ENCODE results near the gene STK11.
A peak's percentile ranks its signal among the peaks of the same experiment; 100 is the strongest.

Gene STK11

DNA sequence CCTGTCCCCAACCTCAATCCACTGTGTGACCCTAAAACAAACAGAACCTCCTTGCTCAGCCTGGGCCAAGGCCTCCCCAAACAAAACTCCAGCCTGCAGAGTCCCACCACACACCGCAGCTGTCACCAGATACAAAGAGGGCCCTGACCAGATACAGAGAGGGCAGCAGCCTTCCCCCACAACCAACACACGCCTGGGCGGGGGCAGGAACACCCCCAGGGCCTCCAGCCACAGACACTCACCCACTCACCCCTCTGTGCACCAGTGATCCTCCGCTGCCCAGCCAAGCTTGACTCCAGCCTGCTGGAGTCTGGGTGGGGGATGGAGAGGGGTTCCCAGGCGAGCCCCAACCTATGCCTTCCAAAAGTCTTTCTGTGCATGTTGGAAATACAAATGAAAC is 57.6 kb downstream of the STK11 start:
- DNase-seq = no peak

DNA sequence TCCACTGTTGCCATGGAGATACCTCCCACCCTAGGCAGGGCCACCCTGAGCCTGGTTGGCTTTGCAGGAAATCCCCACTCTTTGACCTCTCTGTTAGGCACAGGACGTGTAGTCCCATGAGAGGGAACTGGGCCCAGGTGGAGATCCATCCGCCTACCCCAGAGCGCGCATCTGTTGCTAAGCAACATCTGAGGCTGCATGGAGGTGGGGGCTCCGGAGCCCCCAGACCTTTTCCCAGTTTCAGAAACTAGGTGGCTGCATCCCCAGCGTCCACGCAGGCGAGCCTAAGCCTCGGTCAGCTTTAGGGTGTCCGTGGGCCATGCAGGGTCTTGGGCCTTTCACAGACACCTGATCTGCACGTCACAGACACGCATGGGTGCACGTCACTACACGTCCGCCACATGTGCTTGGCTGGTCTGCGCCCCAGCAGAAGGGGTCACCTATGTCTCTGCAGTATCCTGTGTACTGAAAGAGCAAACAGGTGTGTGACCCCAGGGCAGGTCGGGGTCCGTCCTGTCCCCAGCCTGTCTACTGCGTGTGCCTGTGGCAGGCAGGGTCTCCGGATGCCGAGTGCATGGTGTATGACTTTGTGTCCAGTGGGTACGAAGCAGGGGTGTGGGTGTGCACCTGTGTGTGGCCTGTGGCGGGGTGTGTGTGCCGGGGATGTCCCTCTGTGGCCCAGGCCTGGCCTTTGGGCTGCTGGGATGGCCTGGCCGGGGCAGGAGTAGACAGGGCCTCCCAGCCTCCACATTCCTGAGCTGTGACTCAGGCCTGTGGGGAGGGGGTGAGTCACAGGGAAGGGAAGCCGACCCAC is 59.4 kb downstream of the STK11 start:
- DNase-seq = peak; percentile 98

DNA sequence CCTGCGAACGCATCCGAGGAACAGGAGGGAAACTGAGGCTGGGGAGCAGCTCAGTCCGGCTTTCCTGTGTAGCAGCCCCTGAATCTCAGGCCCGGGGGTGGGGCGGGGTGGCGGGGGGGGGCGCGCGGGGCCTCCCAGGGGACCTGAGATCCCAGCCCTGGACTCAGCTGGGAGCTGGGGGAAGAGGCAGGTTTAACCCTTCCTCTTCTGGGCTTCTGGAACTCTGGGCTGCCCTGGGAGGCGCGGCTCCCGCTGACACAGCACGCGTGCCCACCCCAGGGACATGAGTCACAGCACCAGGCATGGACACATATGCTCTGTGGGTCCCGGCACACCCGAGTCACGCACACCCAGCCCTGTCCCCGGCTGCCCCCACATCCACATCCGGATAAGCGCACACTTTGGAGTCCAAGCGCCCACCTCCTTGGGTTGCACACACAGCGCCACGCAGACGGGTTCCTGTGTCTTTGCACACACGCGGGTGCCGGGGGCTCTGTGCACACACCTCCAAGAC is 60.1 kb downstream of the STK11 start:
- no peak for DNase-seq

DNA sequence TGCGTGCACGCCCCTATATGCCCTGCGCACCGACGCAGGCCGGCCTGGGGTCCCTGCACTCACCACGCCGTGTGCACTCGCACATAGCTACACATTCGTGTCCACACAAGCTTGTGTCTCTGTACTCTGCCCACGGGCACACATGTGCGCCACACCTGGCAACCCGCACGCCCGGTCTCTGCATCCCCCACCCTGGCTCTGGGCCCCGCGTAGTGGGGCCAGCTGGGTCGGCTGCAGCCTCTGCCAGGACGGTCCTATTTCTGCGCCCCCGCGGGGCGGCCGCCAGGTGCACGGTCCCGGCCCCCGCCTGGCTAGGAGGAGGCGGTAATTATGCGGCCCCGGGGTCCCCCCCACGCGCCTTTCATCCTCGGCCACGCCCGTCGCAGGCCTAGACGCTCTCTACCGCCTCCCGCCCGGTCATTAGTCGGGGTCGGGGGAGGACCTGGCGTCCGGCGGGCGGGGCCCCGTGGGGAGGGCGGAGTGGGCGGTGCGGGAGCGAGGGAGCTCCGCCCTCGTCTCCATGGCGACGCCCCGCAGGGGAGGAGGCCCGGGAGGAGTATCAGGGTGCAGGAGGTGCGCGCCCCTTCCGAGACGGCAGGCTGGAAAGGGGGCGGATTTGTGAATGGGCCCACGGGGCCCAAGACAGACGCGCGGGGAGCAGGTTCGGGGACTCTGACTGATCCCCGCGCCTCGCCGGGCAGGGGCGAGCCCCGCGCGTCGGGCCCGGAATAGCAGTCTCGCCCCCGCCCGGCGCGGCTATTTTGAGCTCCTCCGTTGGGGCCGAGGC is 60.7 kb downstream of the STK11 start:
- peak; percentile 93 for DNase-seq

DNA sequence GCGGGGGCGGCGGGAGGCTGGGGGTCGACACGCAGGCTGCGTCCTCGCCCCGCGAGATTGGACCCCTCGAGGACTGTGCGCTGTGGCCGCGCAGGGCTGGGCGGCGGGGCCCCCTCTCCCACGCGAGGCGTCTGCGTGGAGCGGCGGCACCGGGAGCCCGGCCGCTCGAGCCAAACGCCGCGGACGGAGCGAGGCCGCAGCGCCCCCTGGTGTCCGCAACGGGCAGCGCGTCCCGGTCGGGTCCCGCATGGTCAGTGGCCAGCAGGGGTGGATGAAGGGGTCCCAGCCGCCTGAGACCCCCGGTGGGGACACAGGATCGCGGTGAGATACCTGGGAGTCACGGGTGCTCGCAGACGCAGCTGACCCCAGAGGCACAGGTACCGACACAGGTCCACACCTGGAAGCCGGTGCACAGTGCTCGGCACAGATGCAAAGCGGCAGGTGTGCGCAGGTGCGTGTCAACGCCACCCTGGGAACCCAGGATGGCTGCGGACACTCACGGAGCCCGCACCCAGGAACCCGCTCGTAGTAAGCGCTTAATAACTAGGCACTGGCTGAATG is 61.4 kb downstream of the STK11 start:
- peak; percentile 84 for DNase-seq

DNA sequence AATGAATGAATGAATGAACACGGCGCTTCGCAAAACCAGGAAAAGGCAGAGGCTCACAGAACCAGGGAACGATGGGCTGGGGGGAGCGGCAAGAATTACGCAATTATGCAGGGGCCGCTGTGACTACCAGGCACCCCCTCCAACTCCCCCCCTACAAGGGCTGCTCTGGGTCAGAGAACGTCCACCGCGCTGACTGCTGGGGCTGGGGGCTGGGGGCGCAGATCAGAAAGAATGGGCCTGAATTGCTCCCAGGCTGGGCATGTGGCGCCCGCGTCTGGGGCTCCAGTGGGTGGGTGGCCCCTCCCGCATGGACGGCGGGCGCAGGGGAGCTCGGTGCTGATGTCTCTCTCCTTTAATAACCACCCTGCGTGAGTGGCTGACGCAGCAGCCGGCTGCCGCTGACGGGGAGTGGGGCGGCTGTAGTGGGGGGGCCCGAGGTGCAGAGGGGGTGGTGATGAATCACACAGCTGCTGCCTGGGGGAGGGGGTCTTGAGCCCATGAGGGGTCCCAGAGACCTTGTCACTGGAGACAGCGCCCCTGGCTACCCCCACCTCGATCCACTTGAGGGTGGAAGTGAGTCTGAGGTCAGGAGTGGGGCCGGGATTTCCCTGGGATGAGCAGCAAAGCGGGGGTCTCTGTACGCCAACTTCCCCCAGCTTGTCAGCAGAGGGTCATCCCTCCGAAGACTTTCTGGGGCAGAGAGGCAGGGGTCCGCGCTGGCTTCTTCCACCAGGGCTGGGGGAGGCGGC is 62.1 kb downstream of the STK11 start:
- no peak for DNase-seq

GRCh38 chr19:1268226-1269064 is 62.9 kb downstream of the STK11 start:
- DNase-seq = no peak

DNA sequence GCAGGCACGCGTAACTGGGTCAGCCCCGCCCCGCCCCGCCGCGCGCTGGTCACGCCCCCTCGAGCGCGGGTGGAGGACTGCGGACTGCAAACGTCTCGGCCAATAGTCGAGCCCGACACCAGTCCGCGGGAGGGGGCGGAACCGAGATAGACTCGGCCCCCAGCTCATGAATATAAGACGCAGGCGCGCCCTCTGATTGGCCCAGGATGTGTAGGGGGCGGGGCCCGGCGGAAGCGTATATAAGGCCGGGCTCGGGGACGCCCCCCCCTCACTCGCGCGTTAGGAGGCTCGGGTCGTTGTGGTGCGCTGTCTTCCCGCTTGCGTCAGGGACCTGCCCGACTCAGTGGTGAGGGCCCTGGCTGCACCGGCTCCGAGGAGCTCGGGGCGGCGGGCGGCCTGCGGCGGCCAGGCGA is 63.5 kb downstream of the STK11 start, which contains the start of gene CIRBP:
TSS of gene CIRBP (plus strand) at position 268 of the 413 bp plus-strand sequence. CDS start 1,602 bp downstream, outside the sequence.
- DNase-seq = peak; percentile 99

DNA sequence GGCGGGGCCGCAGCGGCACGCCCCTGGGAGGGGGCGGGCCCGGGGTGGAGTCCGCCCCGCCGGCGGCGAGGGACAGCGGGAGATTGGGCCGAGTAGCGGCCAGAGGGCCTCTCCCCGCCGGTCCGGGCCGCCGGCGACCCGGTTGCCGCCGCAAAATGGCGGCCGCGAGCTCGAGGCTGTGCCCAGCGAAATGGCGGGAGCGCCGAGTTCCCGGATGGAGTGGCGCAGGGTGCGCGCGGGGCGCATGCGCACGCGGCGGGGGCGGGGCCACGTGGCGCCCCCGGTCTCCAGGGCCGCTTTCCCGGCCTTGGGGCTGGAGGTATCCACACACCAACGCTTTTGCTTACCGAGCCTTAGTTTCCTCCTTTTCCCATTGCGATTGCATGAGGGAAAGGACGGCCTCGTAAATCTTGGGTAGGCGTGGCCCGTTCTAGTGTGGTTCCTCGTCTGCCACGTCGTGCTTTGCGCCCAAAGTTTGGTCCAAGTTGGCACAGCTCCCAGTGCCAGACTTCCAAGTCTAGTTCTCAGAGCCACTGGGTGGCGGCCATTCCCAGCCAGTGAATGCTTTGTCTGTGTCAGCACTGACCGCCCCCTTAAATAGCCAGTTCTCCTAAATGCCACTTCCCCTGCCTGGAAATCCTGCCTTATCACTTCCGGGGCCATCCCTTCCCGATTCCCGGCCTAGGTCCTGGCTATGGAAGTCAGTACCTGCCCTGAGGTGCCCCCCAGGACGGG is 64.1 kb downstream of the STK11 start:
- peak; percentile 84 for DNase-seq

DNA sequence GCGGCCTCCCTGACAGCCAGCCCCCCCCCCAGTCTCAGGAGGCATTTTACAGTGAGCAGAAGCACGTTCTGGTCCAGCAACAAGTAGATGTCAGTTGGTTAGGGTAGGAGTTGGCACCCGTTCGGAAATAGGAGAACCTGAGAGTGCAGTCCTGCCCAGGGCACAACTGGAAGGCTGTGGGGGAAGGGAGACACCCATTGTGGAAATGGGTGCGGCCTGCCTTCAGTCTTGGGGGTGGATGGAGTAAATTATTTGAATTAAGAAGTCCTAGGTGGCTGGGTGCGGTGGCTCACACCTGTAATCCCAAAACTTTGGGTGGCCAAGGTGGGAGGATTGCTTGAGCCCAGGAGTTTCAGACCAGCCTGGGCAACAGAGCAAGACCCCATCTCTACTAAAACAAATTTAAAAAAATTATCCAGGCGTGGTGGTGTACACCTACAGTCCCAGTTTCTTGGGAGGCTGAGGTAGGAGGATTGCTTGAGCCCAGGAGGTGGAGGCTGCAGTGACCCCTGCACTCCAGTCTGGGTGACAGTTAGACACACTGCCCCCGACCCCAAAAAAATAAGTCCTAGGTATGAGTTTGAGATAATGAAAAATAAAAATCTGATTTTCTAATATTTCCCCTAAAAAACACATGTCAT is 64.8 kb downstream of the STK11 start:
- DNase-seq = no peak

- DNase-seq = no peak
Measured at GRCh38 chr19:1270854-1271527, 65.4 kb downstream of the STK11 start.

DNA sequence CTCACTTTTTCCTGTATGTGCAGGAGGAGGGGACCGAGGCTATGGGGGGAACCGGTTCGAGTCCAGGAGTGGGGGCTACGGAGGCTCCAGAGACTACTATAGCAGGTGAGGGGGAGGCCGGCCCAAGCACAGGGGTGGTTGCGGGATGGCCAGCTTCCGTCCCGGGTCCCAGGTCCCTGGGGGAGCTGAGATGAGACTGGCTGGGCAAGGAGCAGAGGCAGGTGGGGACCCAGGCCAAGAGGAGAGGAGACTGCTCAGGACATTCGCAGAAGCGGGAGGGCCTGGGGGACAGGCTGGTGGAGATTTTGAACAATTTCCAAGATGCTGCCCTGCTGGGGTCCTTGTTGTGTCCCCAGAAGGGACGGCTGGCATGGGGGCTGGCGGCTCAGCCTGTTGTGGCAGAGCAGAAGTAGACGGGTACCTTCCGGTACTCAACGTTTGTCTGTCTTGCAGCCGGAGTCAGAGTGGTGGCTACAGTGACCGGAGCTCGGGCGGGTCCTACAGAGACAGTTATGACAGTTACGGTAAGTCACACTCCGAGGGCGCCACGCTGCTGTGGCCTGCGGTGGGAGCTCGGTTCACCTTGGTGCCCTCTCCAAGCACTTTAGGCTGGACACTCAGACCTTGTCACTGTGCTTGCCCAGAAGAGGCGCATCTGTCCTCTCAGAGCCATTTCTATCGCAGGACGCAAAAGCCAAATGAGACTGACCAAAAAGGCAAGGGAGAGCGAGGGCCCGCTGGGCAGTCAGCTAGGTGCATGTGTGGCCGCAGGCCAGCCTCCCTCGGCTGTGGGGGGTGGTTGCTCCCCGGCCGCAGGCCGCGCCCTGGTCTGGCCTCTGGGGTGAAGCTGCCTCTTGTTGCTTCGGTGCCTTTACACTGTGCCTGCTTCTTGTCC is 66.2 kb downstream of the STK11 start:
- no peak for DNase-seq

DNA sequence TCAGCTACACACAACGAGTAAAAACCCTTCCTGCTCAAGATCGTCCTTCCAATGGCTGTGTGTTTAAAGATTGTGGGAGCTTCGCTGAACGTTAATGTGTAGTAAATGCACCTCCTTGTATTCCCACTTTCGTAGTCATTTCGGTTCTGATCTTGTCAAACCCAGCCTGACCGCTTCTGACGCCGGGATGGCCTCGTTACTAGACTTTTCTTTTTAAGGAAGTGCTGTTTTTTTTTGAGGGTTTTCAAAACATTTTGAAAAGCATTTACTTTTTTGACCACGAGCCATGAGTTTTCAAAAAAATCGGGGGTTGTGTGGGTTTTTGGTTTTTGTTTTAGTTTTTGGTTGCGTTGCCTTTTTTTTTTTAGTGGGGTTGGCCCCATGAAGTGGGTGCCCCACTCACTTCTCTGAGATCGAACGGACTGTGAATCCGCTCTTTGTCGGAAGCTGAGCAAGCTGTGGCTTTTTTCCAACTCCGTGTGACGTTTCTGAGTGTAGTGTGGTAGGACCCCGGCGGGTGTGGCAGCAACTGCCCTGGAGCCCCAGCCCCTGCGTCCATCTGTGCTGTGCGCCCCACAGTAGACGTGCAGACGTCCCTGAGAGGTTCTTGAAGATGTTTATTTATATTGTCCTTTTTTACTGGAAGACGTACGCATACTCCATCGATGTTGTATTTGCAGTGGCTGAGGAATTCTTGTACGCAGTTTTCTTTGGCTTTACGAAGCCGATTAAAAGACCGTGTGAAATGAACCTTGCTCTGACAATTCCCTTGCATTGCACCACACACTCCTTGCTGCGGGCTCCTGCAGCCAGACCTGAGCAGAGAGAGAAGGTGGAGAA is 67.1 kb downstream of the STK11 start:
- DNase-seq = no peak

GRCh38 chr19:1273263-1274041 is 67.9 kb downstream of the STK11 start:
- no peak for DNase-seq

- no peak for DNase-seq
Measured at GRCh38 chr19:1274081-1274851, 68.7 kb downstream of the STK11 start.

GRCh38 chr19:1274852-1275259 is 69.3 kb downstream of the STK11 start:
- no peak for DNase-seq
